HG03439 (cell line): ENCODE measurements around the gene LIPI.
"Not testable (repeated sequence)": the region's sequence is repeated elsewhere in the genome, so short reads cannot be mapped to it uniquely, and the experiment has no call there.

Experiments used
- ATAC-seq: cut with Tn5 transposase; IDR thresholded peaks from one replicate; pipeline ENCODE4 v1.9.1; 2021; ENCODE audit warnings: mild to moderate bottlenecking, moderate library complexity; ENCODE audit not compliant: unreplicated experiment

Gene LIPI

GRCh38 chr21:14210738-14211137, at the start of gene LIPI:
LIPI (minus strand) TSS chr21:14210955; CDS start chr21:14210845, 110 bp downstream.
- ATAC-seq, result no peak

DNA sequence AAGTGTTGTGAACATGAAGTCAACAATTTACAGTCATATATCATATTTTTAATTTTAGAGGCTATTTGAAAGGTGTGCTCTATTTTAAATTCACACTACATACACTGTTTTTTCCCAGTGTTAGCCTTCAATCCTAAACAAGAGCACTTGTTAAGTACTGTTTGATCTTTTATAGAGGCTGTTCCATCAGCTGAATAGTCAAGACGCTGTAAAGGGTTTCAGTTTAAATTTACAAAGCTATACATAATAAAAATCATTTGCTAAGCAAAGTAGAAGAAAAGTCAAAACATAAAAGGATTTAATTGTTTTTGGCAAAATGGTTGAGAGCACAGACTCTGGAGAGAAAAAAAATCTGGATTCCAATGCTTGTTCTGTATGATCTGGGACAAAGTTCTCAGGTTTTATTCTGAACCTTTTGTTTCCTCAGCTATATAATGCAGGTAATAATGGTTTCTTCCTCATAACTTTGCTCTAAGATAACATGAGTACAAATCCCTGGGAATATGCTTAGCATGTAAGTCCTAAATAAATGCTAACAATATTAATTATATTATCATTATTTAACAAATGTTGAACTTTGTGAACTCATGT, 49.5 kb upstream of the LIPI start:
- ATAC-seq, result no peak

DNA sequence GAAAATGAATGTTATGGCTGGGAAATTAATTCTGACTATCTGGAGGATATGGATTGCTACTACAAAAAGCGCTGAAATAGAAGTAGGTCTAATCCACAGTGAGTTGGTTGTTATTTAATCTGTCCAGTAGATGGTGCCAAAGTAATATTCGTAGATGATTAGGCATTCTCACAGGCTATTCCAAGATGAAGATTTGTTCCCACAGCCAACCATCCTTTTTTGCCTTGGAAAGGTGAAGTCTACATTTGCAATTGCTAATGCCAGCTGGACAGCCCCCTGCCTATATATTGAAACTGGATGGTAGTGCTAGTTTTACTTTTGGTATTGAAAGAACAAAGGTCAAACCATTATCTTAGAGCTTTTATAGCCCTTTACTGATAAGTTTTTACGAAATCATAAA, 49.0 kb upstream of the LIPI start:
- no peak for ATAC-seq

DNA sequence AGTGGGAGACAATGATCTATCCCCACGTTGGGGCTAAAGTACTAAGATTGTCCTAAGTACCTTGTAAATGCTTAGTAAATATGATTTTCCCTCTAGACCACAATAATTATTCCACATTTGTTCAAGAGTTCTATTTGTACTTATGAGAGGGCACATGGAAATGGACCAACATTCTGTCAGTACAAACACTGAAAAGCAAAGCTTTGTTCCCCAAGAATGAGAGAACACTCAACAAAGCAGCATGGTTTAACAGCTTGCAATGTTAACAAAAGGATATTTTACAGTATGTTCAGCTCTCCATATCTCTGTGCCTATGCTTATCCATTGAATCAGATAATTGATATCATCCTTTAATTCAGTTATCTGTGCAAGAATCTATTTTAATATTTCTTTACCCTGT, 40.6 kb upstream of the LIPI start:
- ATAC-seq, result no peak

- ATAC-seq, result no peak
Measured at GRCh38 chr21:14245711-14246110, 35.0 kb upstream of the LIPI start.

DNA sequence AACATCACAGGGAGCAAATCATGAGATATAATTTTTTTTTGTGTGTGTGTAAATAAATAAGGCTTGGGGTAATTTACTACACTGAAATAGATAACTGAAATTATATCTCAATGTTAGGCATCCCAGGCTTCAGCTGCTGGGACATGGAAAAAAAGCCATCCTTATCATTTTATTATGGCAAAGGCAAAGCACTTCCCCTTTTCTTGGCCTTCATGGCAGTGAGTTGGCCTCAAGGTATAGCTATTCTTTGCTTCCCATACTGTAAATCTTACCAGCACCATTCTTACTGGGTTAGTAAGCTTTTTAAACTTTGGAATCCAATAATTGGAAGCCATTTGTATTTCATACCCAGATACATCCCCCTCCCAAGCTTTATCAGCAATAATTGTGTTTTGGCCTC, 34.2 kb upstream of the LIPI start:
- no peak for ATAC-seq

DNA sequence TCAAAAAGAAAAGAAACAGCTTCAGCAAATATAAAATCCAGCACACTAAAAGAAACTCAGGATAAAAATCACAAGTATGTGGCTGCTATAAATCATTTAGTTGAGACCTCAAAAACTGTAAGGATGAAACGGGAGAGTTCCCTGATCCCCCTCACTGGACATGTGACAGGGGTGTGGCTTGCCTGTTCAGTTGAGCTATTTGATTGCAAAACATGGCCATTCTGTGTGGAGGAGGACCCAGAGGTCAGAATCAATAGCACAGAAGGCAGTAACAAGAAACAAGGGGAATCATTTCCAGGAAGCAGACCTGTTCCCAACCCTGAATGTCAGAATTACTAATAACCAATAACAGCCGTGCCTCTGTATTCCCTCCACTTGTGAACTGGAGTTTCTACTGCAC, 33.1 kb upstream of the LIPI start:
- no peak for ATAC-seq

DNA sequence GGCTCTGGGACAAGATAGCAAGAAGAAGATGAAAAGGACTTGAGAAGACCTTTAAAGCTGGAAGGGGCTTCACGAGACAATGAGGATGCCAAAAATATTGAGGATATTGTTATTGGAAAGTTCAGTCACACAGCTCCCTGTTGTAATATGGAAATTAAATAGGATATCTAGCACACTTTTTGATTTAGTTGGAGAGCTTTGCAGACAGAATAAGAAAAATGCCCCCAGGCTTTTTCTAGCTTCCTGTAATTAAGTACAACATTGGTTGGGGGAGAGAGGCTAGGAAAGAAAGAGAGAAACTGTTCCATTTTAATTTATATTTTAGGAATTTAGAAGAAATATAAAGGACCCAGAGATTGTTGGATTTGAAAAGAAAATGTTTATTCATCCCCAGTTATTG, 32.7 kb upstream of the LIPI start:
- no peak for ATAC-seq

DNA sequence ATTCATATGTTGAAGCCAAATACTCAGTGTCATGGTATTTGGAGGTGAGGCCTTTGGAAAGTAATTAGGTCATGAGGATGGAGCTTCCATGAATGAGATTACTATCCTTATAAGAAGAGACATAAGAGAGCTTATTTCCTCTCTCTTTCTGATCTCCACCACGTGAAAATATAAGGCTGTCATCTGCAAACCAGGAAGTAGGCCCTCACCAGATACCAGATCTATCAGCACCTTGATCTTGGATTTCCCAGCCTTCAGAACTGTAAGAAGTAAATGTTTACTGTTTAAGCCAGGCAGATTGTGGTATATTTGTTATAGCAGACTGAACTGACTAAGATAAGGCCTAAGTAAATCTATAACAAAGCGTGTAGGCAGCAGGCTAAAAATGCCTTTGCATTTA, 30.5 kb upstream of the LIPI start:
- no peak for ATAC-seq

GRCh38 chr21:14239281-14239680, 28.5 kb upstream of the LIPI start:
- no peak for ATAC-seq

DNA sequence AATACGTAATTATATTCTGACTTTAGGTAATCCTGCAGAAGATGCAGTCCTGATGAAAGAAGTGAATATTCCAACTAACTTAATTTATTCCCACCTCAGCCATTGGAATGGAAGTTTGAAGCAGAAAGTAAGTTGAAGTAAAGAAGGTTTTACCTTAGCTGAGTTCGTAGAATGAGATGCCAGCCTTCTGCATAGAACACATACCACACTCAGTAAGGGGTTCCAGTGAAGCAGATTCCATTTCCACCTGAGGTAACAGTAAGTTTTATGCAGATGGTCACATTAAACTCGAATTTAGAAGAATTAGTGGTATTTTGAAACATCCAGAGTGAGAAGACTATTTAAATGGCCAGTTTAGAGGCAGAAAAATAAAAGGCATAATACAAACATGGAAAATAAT, 25.4 kb upstream of the LIPI start:
- no peak for ATAC-seq

DNA sequence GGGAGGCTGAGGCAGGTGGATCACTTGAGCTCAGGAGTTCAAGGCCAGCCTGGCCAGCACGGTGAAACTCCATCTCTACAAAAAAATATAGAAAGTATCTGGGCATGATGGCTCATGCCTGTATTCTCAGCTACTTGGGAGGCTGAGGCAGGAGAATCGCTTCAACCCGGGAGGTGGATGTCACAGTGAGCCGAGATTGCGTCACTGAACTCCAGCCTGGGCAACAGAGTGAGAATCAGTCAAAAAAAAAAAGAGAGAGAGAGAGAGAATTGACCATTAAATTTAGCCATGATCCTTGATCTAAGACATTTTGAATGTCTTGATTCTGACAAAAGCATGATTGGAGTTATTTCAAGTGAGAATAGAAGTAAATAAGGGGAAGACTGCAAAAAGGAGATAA, 24.3 kb upstream of the LIPI start:
- no peak for ATAC-seq

DNA sequence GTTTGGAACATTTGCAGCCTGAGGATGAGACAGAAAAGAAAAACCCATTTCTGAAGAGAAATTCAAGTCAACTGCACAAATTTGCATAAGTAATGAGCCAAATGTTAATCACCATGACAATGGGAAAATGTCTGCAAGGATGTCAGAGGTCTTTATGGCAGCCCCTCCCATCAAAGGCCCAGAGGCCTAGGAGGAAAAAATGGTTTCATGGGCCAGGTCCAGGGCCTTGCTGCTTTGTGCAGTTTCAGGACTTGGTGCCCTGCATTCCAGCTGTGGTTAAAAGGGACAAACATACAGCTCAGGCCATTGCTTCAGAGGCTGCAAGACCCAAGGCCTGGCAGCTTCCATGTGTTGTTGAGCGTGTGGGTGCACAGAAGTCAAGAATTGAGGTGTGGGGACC, 18.6 kb upstream of the LIPI start:
- no peak for ATAC-seq

DNA sequence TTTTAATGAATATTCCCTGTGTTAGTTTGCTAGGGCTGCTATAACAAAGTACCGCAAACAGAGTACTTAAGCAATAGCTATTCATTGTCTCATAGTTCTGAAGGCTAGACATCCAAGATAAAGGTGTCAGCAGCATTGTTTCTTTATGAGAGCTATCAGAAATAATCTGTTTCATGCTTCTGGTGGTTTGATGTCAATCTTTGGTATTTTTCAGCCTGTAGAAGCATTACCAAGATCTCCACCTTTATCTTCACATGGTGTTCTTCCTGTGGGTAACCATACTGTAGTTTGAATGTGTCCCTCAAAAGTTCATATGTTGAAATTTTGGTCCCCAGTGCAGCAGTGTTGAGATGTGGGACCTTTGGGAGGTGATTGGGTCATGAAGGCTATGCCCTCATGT, 12.6 kb upstream of the LIPI start:
- no peak for ATAC-seq

DNA sequence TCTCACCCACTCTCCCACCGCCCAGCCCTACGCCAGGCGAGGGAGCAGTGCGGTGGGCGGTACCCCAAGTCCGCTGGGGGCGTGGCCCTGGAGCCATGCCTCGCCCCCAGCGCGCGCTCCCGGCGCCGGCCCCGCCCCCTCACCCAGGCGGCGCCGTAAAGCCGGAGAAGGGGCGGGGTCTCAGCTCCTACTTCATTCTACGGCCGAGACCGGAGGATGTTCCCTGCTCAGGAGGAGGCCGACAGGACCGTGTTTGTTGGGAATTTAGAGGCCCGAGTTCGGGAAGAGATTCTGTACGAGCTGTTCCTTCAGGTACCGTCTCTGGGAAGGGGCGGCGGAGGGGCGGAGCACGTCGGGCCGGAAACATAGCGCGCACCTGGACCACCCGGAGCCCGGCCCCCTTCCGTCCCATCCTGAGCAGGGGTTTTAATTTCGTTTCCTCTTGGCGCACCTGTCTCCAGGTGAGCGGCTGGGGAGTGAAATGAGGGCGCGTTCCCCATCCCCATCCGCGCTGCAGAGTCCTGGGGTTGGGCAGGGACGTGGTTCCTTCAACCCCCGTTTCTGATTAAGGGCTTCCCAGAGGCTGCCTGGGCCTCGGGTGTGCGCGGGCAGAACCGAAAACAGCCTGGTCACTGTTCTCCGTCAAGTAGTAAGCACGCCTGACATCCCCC, 5.4 kb upstream of the LIPI start, which contains the start of gene RBM11:
RBM11 (plus strand) TSS at position 187 of the 671 bp plus-strand sequence; CDS start at position 217, 30 bp downstream.
- ATAC-seq, result peak; percentile 98

- ATAC-seq, result no peak
Measured at GRCh38 chr21:14213164-14213563, 2.4 kb upstream of the LIPI start.

- ATAC-seq, result no peak
Measured at GRCh38 chr21:14206222-14206621, 4.5 kb downstream of the LIPI start.

DNA sequence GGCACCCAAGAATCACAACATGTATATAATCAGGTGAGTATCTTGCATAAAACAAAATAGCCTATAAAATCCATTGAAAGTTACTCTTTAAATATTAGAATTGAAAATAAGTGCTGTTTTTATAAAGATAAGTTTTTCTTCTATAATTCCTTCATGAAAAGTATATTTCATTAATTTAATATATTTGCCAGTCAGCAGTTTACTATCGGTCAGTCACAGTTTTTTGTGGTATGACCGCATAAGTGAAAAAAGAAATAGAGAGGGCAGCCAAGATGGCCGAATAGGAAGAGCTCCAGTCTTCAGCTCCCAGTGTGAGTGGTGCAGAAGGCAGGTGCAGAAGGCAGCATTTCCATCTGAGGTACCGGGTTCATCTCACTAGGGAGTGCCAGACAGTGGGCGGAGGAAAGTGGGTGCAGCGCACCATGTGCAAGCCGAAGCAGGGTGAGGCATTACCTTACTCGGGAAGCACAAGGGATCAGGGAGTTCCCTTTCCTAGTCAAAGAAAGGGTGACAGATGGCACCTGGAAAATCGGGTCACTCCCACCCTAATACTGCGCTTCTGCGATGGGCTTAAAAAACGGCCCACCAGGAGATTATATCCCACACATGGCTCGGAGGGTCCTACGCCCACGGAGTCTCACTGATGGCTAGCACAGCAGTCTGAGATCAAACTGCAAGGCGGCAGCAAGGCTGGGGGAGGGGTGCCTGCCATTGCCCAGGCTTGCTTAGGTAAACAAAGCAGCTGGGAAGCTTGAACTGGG, 44.1 kb downstream of the LIPI start:
- not testable (repeated sequence) for ATAC-seq

DNA sequence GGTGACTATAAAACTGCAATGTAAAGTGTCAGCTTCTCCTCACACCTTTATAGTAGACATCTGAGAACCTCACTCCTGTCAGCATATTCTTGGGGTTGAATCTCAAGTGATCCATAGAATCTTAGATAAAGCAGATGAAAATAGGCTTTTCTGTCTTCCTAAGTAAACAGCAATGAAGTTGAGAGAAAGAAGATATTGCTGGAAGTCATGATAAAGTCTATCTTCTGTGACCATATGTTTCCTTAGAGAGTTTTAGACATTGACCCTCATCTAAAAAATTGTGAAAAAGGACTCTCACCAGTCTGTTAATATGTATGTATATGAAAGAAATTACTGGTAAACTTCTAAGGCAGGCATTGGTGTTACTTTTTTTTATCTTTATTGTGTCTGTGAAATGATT, 66.8 kb downstream of the LIPI start:
- no peak for ATAC-seq

GRCh38 chr21:14124266-14124665, 86.5 kb downstream of the LIPI start:
- ATAC-seq, result no peak

GRCh38 chr21:14121719-14122118, 89.0 kb downstream of the LIPI start:
- ATAC-seq, result no peak

DNA sequence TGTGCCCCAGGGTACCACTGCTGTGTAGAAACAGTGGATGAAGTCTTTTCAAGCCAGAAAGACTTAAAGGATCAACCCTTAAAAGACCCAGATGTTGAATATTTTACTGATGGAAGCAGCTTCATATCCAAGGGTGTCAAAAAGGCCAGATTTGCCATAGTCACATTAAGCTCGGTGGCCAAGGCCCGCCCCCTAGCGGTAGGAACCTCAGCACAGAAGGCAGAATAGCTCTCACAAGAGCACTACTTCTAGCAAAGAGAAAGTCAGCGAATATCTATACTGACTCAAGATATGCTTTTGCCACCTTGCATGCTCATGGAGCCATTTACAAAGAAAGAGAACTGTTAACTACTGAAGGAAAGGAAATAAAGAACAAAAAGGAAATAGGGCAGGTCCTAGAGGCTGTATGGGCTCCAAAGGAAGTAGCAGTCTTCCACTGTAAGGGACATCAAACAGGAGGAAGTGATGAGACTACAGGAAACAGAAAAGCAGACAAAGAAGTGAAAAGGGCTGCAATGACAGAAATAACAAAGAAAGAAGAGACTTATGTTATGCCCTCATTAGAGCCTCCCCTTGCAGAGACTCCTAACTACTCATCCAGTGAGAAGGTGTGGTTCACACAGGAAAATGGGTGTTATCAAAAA, 90.5 kb downstream of the LIPI start:
- peak; percentile 70 for ATAC-seq
